GM21576 (cell line): Measurements from ENCODE around the gene AKT1S1.

Source experiments
- ATAC-seq: cut with Tn5 transposase; IDR thresholded peaks from one replicate; pipeline ENCODE4 v1.9.1; 2021; ENCODE audit warnings: mild to moderate bottlenecking, moderate library complexity; ENCODE audit not compliant: unreplicated experiment

The AKT1S1 gene

GRCh38 chr19:49870309-49870901 is 6.8 kb downstream of the AKT1S1 start:
- no peak for ATAC-seq

GRCh38 chr19:49869484-49870308 is 7.5 kb downstream of the AKT1S1 start:
- peak; percentile 65 for ATAC-seq

GRCh38 chr19:49869009-49869483 is 8.1 kb downstream of the AKT1S1 start:
- ATAC-seq, result no peak

GRCh38 chr19:49866933-49867782 is 10.0 kb downstream of the AKT1S1 start, which contains the start of gene PNKP:
TSS of gene PNKP (minus strand) at chr19:49867576. CDS start at chr19:49867204, 372 bp downstream.
- peak; percentile 32 for ATAC-seq

GRCh38 chr19:49864890-49865289 is 12.3 kb downstream of the AKT1S1 start:
- ATAC-seq, result no peak

- ATAC-seq, result no peak
Measured at GRCh38 chr19:49863935-49864320, 13.2 kb downstream of the AKT1S1 start.

- ATAC-seq, result no peak
Measured at GRCh38 chr19:49863254-49863934, 13.8 kb downstream of the AKT1S1 start.

- ATAC-seq, result no peak
Measured at GRCh38 chr19:49862391-49863253, 14.5 kb downstream of the AKT1S1 start.

- no peak for ATAC-seq
Measured at GRCh38 chr19:49861541-49862378, 15.4 kb downstream of the AKT1S1 start.

GRCh38 chr19:49861107-49861506 is 16.0 kb downstream of the AKT1S1 start:
- no peak for ATAC-seq

GRCh38 chr19:49860336-49861102 is 16.6 kb downstream of the AKT1S1 start:
- no peak for ATAC-seq

- ATAC-seq, result no peak
Measured at GRCh38 chr19:49859682-49860335, 17.3 kb downstream of the AKT1S1 start.

- no peak for ATAC-seq
Measured at GRCh38 chr19:49858088-49858985, 18.8 kb downstream of the AKT1S1 start.

GRCh38 chr19:49857838-49858087 is 19.4 kb downstream of the AKT1S1 start:
- no peak for ATAC-seq

- ATAC-seq, result no peak
Measured at GRCh38 chr19:49857061-49857837, 19.9 kb downstream of the AKT1S1 start.

GRCh38 chr19:49856574-49857021 is 20.6 kb downstream of the AKT1S1 start:
- ATAC-seq, result no peak
